Measurements from ENCODE around the gene RPL32. TPM values are rescaled to one million over a fixed set of nuclear protein-coding genes. Genes with fewer than 3 reads are reported as not detected.

Gene RPL32
- polyA plus RNA-seq, 1 donor, result 2,994 TPM

DNA sequence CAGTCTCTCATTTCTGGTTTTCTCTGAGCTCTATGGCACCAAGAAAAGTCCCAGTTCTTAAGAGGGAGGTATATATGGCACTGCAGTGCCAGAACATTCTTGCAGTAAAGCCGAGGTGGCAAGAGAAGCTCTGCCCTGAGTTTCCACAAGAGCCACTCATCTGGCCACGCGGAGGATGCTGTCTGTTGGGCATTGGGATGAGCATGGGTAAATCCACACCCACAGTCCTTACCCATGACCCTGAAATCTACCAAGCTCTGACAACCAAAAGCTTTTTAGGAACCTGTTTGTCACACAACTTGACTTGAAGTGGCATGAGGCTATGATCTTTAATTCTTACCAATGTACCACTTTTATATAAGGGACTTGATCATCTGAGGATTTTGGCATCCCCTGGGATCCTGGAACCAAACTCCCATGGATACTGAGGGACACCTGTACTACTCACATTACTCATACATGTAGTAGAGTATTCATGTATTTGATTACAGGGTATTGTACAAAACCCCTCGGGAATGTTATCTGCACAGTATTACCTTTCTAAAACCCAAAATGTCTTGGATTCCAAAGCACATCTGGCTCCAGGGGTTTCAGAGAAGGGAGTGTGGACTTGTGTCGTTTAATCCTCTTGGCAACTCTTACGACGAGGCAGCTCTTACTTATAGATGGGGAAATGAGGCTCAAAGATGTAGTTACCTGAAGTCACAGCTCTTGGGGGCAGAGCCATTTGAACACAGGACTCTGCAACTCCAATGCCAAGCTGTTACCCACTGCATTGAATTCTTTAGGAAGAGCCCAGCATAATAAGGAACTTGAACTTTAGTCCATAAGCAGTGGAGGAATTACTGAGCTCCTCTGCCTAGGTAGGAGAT lies 8.8 kb downstream of the RPL32 start:
- DNase-seq, result no peak

DNA sequence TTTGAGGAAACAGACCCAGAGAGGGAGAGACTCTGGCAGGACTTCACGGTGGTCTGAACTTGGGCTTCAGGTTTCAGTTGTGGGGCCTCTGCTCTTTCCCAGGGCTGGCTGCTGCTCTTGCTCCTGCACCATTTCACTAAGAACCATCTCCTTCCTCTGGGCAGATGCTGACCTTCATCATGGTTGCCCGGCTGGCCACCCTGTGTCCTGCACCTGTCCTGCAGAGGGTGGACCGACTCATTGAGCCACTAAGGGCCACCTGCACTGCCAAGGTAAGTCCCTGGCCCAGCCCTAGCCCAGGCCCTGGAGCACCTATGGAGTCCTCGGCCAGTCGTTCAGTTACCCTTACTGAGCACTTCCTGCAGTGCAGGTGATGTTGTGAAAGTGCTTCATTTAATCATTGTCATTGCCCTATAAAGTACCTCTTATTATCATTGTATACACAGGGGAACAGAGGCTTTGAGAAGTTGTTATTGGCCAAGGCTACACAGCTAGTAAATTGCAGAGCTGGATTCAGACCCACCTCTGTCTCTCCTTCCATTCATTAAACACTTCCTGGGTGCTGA lies 10.0 kb downstream of the RPL32 start:
- no peak for DNase-seq

DNA sequence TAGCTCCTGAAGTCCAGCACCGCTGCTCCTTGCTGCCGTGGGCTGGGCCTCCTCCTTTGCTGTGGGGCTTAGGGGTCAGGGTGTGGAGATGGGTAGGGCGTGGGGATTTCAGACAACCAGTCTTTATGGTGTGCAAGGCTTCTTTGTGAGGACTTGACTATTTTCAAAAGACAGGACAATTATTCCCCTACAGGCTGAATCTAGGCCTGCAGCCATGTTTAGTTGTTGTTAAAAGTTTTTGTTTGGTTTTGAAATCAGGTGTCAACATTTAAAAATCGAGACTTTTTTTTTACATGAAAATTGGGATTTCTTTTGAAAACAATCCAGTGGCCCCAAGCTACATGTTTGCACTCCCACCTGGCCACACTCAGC lies 10.6 kb downstream of the RPL32 start:
- no peak for DNase-seq

DNA sequence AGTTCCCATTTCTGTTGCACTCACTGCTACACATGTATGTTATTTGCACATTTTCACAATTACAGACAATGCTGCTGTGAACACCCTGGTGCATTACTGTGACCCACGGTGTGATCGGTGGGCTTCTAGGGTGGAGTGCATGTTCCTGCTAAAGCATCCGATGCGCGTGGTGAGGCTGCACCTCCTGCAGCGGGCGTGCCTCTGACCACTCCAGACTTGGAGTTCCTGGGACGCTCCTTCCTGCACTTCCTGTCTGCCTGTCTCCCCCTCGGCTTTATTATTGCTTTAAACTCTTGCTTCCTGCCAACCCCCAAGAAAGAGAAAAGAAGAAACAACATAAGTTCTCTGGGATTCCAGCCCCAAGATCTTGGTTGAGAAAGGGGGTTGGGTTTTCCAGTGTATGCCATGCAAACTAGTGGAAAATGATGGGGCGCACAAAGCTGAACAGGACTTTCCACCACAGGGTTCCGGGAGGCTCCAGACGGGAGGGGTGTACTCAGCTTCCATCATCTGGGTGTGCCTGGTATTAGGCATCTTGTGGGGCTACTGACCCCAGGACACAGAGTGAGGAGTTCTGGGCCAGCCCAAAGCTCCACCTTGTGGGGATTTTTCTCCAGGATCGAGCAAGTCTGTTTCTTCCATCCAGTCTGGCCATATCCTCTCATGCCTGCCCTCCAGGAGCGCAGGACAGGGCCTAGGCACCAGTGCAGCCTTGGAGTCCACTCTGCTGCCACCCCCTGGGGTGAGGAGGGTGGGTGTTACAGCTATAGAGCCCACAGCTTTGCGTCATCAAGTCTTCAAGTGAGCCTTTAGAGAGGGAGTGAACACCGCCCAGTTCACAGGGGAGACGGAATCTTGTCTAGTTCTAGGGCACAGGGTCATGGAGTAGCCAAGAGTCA lies 11.2 kb downstream of the RPL32 start:
- no peak for DNase-seq

DNA sequence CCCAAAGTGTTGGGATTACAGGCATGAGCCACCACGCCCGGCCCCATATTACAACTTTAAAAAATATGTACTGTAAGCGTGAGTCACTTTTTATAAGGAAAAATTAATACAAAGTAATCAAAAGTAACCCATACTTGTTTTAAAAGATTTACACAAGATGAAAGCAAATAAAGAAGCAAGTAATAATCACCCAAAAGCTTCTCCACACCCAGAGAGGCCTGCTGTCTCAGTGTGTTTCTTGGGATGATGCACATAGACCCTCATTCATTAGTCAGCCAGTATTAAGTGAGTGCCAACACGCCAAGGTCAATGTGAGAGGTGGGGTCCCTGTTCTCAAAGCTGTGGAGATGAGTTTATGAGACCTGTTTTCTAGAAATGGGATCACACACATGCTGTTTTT lies 12.0 kb downstream of the RPL32 start:
- DNase-seq, result no peak

DNA sequence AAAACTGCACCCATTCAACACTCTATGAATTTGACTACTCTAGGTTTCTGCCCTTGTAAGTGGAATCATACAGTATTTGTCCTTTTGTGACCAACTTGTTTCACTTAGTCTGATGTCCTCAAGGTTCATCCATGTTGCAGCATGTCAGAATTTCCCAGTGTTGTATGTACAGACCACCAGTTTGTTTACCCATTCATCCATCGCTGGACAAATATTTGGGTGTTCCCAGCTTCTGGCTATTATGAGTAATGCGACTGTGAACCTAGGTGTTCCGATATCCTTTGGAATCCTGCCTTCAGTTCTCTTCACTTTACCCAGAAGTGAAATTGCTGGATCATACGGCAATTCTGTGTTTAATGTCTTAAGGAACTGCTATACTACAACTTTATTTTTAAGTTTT lies 12.6 kb downstream of the RPL32 start:
- DNase-seq, result no peak

DNA sequence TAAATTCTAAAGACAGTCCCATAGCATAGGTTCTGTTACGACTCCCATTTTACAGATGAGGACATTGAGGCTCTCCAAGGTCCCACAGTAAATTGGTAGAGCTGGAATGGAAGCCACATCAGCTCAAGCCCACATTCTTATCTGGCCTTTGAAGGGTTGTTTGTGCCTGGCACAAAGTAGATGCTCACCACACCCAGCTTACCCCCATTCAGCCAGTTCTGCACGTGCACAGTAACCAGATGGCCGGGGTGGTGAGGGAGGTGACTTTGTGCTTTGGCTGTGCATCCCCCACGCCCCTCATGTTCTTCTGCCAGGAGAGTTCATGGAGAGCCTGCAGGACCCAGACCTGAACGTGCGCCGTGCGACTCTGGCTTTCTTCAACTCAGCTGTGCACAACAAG lies 16.2 kb downstream of the RPL32 start:
- no peak for DNase-seq

DNA sequence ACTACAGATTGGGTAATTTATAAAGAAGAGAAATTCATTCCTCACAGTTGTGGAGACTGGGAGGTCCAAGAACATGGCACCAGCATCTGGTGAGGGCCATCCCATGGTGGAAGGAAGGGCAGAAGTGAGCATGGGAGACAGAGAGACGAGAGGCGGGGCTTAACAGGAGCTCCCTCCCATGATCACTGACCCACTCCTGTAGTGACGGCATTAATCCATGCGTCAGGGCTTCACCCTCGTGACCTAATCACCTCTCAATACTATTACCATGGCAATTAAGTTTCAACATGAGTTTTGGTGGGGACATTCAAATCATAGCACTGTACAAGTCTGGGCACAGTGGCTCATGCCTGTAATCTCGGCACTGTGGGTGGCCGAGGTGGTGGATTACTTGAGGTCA lies 17.1 kb downstream of the RPL32 start:
- DNase-seq, result no peak

DNA sequence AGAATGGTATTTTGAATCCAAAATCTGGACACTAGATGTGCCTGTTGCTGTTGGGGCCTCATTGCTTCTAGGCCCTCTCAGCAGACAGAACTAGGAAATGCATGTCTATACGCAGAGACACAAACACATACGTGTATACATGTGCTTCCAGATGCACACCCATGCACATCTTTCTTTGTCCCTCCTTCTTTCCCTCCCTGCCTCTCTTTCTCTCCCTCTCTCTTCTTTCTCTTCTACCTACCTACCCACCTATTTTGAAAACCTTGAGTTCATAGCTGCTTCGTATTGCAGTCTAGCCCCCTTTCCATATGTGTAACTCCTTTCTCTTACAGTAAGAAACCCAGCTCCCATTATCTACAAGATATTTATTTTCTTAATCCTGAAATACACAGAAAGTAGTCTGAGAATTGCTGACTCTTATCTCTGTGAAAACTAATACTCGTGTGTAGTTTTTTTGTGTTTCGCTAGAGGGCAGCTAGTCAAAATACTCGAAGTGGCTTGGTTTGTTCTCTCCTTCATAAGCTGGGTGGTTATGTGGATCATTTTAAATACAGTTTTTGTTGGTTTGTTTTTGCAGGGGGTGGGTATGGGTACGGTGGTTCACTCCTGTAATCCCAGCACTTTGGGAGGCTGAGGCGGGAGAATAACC lies 18.5 kb downstream of the RPL32 start:
- no peak for DNase-seq

DNA sequence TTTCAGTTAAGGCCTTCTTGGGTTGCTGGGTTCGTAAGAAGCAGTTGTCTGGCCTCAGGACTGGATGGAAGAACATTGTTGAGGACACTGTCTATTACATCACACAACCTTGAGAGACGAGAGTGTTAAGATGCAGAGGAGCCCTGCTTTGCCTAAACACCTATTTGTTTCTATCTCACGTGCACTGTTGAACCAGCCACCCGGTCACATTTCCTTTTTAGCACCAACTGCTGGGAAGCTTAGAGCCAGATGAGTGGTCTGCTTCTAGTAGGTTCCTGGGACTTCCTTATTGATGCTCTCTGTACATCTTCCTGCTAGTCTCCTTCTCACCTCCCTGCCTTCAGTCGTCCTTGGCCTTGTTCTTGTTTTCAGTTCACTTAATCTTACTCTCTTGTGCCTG lies 22.6 kb downstream of the RPL32 start:
- DNase-seq, result no peak

DNA sequence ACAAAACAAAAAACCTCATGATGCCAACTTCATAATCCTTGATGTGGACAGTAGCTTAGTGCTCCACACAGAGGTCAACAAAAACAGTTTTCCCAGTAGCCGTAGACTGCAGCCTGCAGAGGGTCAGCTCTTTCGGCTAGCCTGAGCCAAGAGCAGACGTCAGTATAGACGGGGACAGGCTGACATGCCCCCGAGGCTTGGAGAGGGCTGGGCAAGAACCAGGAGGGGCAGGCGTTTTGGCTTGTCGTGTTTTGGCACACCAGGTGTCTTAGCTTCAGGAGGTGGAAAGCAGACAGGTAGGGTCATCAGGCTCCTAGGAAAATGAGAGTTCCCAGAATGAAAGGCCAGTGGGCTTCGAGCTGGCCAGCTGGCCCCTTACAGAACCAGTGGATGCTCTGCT lies 23.1 kb downstream of the RPL32 start:
- no peak for DNase-seq

DNA sequence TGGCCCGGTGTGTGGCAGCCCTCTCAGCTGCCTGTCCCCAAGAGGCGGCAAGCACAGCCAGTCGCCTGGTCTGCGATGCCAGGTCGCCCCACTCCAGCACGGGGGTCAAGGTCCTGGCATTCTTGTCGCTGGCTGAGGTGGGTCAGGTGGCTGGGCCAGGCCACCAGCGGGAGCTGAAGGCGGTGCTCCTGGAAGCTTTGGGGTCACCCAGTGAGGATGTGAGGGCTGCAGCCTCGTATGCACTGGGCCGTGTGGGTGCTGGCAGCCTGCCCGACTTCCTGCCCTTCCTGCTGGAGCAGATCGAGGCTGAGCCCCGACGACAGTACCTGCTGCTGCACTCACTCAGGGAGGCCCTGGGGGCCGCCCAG lies 24.0 kb downstream of the RPL32 start:
- no peak for DNase-seq

DNA sequence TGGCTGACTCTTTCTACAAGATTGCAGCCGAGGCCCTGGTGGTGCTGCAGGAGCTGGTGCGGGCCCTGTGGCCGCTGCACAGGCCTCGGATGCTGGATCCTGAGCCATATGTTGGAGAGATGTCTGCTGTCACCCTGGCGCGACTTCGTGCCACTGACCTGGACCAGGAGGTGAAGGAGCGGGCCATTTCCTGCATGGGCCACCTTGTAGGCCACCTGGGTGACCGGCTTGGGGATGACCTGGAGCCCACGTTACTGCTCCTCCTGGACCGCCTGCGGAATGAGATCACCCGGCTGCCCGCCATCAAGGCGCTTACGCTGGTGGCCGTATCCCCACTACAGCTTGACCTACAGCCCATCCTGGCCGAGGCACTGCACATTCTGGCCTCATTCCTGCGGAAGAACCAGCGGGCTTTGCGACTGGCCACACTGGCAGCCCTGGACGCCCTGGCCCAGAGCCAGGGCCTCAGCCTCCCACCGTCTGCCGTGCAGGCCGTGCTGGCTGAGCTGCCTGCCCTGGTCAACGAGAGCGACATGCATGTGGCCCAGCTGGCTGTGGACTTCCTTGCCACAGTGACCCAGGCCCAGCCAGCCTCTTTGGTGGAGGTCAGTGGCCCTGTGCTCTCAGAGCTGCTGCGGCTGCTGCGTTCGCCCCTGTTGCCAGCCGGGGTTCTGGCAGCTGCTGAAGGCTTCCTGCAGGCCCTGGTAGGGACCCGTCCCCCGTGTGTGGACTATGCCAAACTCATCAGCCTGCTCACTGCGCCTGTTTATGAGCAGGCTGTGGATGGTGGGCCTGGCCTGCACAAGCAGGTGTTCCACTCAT lies 24.6 kb downstream of the RPL32 start:
- DNase-seq, result no peak

DNA sequence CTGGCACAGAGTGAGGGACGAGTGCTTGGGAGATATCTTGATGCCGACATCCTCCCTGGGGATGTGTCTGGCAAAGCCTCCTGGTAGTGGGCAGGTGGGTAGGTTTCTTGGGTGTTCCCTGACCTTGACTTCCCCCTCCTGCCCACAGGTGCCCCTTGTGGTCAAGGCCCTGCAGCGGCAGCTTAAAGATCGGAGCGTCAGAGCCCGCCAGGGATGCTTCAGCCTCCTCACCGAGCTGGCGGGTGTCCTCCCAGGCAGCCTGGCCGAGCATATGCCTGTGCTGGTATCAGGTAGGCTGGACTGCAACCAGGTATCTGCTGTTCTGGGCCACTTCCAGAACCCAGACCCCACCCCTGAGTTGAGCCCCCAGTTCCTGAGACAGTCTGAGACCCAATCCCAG lies 25.6 kb downstream of the RPL32 start:
- DNase-seq, result no peak

DNA sequence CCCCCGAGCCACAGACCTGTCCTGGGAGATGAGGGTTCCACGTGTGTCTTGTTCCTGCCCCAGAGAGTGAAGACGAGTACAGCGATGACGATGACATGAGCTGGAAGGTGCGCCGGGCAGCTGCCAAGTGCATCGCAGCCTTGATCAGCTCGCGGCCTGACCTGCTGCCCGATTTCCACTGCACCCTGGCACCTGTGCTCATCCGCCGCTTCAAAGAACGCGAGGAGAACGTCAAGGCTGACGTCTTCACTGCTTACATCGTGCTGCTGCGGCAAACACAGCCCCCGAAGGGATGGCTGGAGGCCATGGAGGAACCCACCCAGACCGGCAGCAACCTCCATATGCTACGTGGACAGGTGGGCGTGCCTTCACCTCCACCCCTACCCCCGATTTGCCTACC lies 26.3 kb downstream of the RPL32 start:
- no peak for DNase-seq

DNA sequence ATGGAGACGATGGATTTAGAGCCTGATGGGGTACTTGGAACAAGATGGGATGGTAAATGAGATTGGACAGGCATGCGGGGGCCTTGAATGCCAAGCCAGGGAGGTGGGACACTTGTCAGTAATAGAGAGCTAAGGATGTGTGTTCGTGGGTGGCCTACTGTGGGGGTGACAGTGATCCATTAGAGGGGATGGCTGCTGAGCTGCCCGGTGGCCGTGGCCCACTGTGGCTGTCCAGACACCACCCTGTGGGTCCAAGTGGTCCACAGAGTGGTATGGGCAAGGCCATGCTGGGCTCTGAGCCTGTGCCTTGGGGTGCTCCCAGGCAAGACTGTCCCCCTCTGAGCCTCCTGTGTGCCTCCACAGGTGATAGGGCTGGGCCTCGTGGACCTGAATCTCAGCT lies 27.4 kb downstream of the RPL32 start:
- no peak for DNase-seq

DNA sequence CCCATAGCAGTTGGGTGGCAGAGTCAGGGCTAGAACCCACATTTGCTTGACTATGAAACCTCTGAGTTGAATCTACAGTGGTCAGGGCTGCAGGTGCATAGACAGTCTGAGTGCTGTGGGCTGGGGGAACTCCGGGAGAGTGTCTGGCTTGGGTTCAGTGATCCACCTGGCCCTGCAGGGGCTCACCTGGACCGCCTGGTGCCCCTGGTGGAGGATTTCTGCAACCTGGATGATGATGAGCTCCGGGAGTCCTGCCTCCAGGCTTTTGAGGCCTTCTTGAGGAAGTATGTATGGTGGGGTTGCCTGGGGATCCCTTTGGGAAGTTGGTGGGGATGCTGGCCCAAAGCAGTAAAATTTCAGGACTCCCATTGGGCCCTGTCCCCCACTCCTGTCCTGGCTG lies 28.6 kb downstream of the RPL32 start:
- no peak for DNase-seq

DNA sequence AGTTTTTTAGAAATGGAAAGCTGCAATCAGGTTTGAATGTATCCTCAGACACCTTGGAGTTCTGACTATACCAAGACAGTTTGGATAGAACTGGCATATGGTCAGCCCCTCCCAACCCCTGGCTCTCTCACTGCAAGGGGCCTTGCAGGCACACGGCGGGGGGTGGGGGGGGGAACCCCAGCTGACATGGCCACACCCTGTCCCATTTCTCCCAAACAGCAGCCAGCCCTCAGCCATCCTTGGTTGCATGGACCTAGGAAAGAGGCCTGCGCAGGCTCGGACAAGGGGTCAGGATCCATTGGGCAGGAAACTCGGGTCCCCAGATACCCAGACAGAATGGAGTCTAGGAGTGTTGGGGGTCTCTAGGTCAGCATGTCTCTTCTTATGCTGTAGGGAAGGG lies 30.4 kb downstream of the RPL32 start:
- DNase-seq, result no peak

DNA sequence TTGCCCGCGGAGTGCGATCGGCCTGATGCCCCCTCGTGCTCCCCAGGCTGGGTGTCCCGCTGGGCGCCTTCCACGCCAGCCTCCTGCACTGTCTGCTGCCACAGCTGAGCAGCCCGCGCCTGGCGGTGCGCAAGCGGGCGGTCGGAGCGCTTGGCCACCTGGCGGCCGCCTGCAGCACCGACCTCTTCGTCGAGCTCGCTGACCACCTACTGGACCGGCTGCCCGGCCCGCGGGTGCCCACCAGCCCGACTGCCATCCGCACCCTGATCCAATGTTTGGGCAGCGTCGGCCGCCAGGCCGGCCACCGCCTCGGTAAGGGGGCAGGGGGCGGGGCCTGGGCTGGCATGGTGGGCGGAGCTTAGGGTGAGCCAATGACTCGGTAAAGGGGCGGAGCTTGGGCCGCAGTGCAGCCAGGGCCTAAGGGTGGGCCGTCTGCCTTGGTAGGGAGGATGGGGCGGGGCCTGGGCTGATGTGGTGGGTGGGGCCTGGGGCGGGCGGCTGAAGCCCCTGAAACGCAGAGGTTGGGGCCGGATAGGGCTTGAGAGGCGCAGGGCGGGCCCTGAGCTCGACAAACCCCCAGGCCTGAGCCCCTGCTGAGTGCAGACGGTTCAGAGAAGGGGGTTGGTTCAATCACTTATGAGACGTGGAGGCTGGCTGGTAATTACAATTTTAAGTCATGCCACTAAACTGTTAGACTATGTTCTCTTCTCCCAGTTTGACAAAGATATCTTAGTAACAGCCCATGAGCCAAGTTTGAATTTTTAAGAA lies 31.2 kb downstream of the RPL32 start:
- peak; percentile 94 for DNase-seq

DNA sequence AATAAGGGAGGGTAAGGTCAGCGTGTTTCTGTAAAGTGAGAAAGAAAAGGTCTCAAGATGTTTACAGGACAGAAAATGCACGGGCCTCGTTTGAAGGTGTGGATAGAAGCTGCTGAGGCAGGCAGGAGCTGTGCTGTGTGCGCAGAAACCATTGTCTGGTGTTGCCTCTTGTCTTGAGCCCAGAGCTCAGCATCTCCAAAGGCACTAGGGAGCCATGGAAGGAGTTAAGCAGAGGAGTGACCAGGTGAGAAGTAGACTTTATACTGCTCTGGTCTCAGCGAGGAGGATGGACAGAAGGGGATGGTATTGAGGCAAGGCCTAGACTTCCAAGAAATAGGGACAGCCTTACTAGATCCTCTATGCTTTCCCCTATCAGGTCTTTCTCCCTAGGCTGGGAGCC lies 31.9 kb downstream of the RPL32 start:
- DNase-seq, result no peak

DNA sequence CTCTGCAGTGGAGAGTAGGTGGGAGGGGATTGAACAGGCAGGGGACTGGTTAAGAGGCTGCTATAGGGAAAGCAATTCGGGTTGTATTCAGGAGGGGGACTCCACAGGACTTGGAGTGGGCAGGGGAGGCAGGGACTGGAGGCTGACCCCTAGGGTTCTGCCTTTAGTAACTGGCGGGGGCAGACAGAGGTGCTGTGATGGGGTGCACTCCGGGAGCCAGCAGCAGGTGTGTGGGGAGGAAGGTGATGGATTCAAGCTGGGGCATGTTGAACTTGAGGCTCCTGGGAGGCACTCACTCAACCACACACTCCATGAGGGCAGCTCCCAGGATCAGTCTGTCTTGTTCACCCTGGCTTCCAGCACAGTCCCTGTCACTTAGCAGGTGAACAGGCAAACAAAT lies 32.4 kb downstream of the RPL32 start:
- DNase-seq, result no peak

Data from hindlimb muscle (tissue), 1 donor.